ENCODE measurements around the gene SERTAD2. TPM values are rescaled to one million over a fixed set of nuclear protein-coding genes. Genes with fewer than 3 reads are reported as not detected.

Gene SERTAD2
- total RNA-seq, 1 experiment from 2014 or later = 73.8 TPM

DNA sequence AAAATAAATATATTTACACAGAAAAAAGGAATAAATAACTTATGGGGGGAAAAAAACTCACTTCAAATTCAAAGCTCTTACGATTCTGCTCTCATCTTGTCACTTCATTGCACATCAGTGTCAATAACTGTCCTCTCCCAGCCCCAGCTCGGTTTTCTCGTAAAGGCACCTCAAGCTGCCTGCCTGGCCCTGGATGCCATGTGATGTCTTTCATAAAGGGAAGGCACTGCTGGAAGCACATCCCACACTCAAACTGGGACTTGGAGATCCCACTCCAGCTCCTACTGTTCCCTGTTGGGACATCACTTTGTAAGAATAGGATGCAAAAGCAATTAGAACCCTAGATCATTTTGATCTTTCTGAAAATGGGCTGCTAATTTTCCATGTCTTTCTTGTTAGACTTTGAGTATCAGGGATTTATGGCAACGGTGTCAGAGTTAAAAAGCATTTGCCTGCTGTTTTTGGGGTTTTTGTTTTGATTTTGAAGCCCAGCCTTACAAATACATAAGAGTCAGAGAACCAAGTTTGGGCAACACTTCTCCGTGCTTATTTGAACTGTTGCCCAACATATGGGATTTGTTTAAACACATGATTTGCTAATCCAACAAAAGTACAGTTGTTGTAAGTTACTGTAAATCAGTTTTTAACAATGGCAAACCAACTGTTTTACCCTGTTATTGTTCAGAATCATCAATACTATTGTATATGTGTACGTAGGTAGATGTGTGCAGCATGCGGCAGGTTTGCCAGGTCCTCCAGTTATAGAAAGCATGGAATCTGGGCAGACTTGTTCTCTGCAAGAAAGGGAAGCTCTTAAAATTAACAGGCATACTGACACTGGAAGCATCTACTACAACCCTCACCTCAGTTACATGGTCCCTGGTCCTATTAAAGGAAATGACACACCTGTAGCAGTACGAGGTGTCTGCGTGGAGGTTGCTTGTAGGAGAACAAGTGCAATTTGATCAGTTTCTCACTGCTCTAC is 20.6 kb downstream of the SERTAD2 start:
- peaks cover 70% of the 10 kb centered on the region for H3K36me3 ChIP-seq (ENCODE audit: insufficient read depth, low read length)
- H3K27ac ChIP-seq (ENCODE audit: low read length) = no peak overlapping the region
- H3K9me2 ChIP-seq (replicated peaks; ENCODE audit: insufficient read depth, low read length) = no peaks in the 10 kb centered on the region
- no peak overlapping the region for H3K4me3 ChIP-seq (ENCODE audit: low read length)
- peaks cover 44% of the 10 kb centered on the region for H3K79me2 ChIP-seq (ENCODE audit: low read length)
- peaks cover 8% of the 10 kb centered on the region for H3K4me1 ChIP-seq (ENCODE audit: low read length)
- no peaks in the 10 kb centered on the region for H3K27me3 ChIP-seq (ENCODE audit: low read length)
- H3K9me3 ChIP-seq (ENCODE audit: low read length) = no peaks in the 10 kb centered on the region
- H3K9ac ChIP-seq (ENCODE audit: low read length) = no peak overlapping the region
- no peak overlapping the region for H2AFZ ChIP-seq (ENCODE audit: low read length)
- DNase-seq = no peak
- no peak overlapping the region for H3K4me2 ChIP-seq (ENCODE audit: low read depth, low read length, poor library complexity, severe bottlenecking)
- peaks cover 89% of the 10 kb centered on the region for H4K20me1 ChIP-seq (ENCODE audit: insufficient read depth, low read depth, low read length)

DNA sequence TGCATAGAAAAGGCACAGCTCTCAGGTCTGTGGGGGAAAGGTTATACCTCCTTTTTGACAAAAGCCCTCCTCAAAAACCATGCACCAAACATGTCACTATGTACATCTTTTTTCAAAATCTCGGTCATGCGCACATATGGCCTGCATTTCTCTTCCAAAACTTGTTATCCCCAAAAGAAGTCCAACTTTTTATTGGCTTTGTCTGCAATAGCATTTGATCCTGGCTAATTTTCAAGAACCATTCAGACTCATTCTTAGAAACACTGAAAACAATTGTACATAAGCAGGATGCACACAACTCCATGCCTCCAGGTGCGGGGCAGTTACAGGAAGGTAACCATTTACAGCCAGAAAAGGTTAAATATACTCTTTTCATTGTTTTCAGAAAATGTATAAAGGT is 21.9 kb downstream of the SERTAD2 start:
- Histone ChIP-seq H4K20me1 (ENCODE audit: insufficient read depth, low read depth, low read length) (peaks cover 75% of the 10 kb centered on the region), H3K36me3 (ENCODE audit: insufficient read depth, low read length) (peaks cover 56% of the 10 kb centered on the region), H3K27ac (ENCODE audit: low read length) (no peak overlapping the region), H3K9ac (ENCODE audit: low read length) (no peak overlapping the region), H3K4me1 (ENCODE audit: low read length) (no peaks in the 10 kb centered on the region), H3K4me3 (ENCODE audit: low read length) (no peak overlapping the region), H3K9me3 (ENCODE audit: low read length) (no peaks in the 10 kb centered on the region), H3K27me3 (ENCODE audit: low read length) (no peaks in the 10 kb centered on the region), H3K4me2 (ENCODE audit: low read depth, low read length, poor library complexity, severe bottlenecking) (no peak overlapping the region), H3K9me2 (replicated peaks; ENCODE audit: insufficient read depth, low read length) (no peaks in the 10 kb centered on the region), H2AFZ (ENCODE audit: low read length) (no peak overlapping the region), H3K79me2 (ENCODE audit: low read length) (peaks cover 30% of the 10 kb centered on the region)
- no peak for DNase-seq

DNA sequence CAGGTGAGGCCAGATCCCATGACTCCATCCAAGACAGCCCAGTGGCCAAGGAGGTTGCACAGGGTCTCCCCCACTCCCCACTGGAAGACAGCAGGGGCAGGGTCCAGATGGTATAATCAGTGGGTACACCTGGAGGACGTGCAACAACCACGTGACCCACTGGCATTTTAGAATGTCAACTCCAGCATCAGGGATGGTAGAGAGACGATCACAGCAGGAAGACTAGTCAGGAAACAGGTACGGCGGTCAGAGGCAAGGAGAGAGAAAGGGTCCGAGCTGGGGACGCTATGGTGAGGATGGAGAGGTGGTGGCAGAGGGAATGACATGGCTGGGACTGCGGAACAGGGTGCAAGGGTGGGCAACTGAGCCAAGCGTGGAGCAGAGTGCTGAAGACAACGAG is 23.0 kb downstream of the SERTAD2 start:
- H3K79me2 ChIP-seq (ENCODE audit: low read length) = peaks cover 20% of the 10 kb centered on the region
- no peaks in the 10 kb centered on the region for H3K9me2 ChIP-seq (replicated peaks; ENCODE audit: insufficient read depth, low read length)
- H2AFZ ChIP-seq (ENCODE audit: low read length) = no peak overlapping the region
- DNase-seq = no peak
- H3K27me3 ChIP-seq (ENCODE audit: low read length) = no peaks in the 10 kb centered on the region
- H3K27ac ChIP-seq (ENCODE audit: low read length) = no peak overlapping the region
- peaks cover 46% of the 10 kb centered on the region for H3K36me3 ChIP-seq (ENCODE audit: insufficient read depth, low read length)
- H3K4me2 ChIP-seq (ENCODE audit: low read depth, low read length, poor library complexity, severe bottlenecking) = no peak overlapping the region
- H3K9ac ChIP-seq (ENCODE audit: low read length) = no peak overlapping the region
- peaks cover 65% of the 10 kb centered on the region for H4K20me1 ChIP-seq (ENCODE audit: insufficient read depth, low read depth, low read length)
- no peaks in the 10 kb centered on the region for H3K9me3 ChIP-seq (ENCODE audit: low read length)
- no peak overlapping the region for H3K4me3 ChIP-seq (ENCODE audit: low read length)
- H3K4me1 ChIP-seq (ENCODE audit: low read length) = no peaks in the 10 kb centered on the region

DNA sequence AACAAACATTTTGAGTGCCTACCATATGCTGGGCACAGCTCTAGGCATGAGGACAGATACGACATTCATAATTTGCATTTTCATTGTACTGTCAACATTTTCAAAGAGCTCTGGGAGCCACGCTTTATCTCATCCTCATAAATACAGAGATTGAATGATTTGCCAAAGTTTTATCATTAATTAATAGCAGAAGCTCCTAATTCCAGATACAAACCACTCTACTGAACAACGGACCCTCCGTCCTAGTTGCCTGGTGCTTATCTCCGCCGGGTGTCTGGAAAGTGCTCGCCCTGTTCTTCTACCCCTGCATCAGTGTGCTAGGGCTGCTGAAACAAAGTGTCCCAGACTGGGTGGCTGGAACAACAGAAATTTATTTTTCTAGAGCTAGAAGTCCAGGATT is 23.8 kb downstream of the SERTAD2 start:
- Histone ChIP-seq H3K4me1 (ENCODE audit: low read length) (no peaks in the 10 kb centered on the region), H3K27me3 (ENCODE audit: low read length) (no peaks in the 10 kb centered on the region), H3K9me2 (replicated peaks; ENCODE audit: insufficient read depth, low read length) (no peaks in the 10 kb centered on the region), H3K79me2 (ENCODE audit: low read length) (peaks cover 13% of the 10 kb centered on the region), H2AFZ (ENCODE audit: low read length) (no peak overlapping the region), H3K27ac (ENCODE audit: low read length) (no peak overlapping the region), H3K4me3 (ENCODE audit: low read length) (no peak overlapping the region), H3K9ac (ENCODE audit: low read length) (no peak overlapping the region), H4K20me1 (ENCODE audit: insufficient read depth, low read depth, low read length) (peaks cover 58% of the 10 kb centered on the region), H3K9me3 (ENCODE audit: low read length) (no peaks in the 10 kb centered on the region), H3K36me3 (ENCODE audit: insufficient read depth, low read length) (peaks cover 38% of the 10 kb centered on the region), H3K4me2 (ENCODE audit: low read depth, low read length, poor library complexity, severe bottlenecking) (no peak overlapping the region)
- DNase-seq = no peak

DNA sequence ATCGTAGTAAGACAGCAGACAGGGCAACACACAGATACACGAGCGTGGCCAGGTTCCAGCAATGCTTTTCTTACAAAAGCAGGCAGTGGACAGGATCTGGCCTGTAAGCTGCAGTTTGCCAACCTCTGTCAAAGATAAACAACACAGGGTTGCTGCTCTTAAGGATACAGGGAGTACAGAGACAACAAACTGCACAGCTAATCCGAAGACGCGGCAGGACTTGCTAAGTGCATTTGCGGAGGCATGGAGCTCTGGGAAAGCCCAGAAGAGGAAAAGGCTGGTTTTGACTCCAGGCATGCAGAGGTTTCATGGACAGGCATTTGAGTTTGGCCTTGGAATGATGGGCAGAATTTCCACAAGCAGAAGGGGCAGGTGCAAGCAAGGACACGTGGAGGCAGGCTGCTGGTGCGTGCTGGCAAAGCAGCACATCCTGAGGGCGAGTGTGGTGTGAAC is 24.4 kb downstream of the SERTAD2 start:
- Histone ChIP-seq H3K79me2 (ENCODE audit: low read length) (peaks cover 9% of the 10 kb centered on the region), H3K27ac (ENCODE audit: low read length) (no peak overlapping the region), H2AFZ (ENCODE audit: low read length) (no peak overlapping the region), H3K9me2 (replicated peaks; ENCODE audit: insufficient read depth, low read length) (no peaks in the 10 kb centered on the region), H3K4me2 (ENCODE audit: low read depth, low read length, poor library complexity, severe bottlenecking) (no peak overlapping the region), H3K4me1 (ENCODE audit: low read length) (no peaks in the 10 kb centered on the region), H3K4me3 (ENCODE audit: low read length) (no peak overlapping the region), H3K9ac (ENCODE audit: low read length) (no peak overlapping the region), H3K27me3 (ENCODE audit: low read length) (no peaks in the 10 kb centered on the region), H3K36me3 (ENCODE audit: insufficient read depth, low read length) (peaks cover 33% of the 10 kb centered on the region), H3K9me3 (ENCODE audit: low read length) (no peaks in the 10 kb centered on the region), H4K20me1 (ENCODE audit: insufficient read depth, low read depth, low read length) (peaks cover 53% of the 10 kb centered on the region)
- DNase-seq = no peak

DNA sequence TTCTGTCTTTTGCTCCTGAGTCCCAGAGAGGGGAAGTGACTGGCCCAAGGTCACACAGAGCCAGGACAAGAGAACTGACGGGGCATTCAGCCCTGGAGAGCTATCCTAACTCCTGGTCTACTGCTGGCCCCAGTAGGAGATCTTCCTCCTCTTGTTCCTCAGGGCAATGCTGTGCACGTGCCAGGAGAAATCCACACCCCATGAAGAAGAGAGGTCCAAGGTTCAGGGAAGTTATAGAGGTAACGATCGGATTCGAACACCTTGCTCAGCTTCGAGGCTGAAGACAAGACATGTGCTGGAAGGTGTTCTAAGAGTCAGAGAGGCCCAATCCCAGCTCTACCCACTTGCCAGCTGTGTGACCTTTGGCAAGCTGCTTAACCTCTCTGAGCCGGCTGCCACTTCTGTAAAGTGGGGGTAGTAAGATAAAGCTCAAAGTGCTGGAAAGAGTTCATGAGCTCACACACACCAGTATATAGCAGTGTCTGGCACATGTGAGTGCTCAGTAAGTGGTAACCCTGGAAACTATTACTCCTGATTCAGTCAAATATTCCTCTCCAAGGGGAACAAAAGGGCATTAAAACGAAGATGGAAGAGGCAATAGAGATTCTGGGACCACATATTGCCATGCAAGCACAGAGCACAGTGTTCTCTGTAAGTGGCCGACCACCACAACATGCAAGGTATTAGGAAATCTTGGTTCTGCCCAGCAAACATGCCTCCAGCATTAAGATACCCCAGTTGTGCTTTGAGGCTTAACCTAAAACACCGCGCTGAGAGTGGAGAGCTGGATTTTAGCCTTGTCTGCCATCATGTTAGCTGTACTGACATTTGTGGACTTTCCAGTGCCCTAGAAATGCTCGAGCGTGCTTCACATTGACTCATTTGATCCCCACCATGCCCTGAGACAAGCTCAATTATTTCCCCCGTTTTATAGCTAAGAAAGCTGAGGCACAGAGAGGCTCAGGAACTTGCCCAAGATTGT is 25.6 kb downstream of the SERTAD2 start:
- Histone ChIP-seq H3K4me3 (ENCODE audit: low read length) (no peak overlapping the region), H3K27ac (ENCODE audit: low read length) (no peak overlapping the region), H3K36me3 (ENCODE audit: insufficient read depth, low read length) (peaks cover 23% of the 10 kb centered on the region), H3K79me2 (ENCODE audit: low read length) (peaks cover 3% of the 10 kb centered on the region; the same call in 1 of the 2 replicates), H2AFZ (ENCODE audit: low read length) (no peak overlapping the region), H3K4me1 (ENCODE audit: low read length) (no peaks in the 10 kb centered on the region), H3K27me3 (ENCODE audit: low read length) (no peaks in the 10 kb centered on the region), H4K20me1 (ENCODE audit: insufficient read depth, low read depth, low read length) (peaks cover 42% of the 10 kb centered on the region), H3K4me2 (ENCODE audit: low read depth, low read length, poor library complexity, severe bottlenecking) (no peak overlapping the region), H3K9me3 (ENCODE audit: low read length) (no peaks in the 10 kb centered on the region), H3K9ac (ENCODE audit: low read length) (no peak overlapping the region), H3K9me2 (replicated peaks; ENCODE audit: insufficient read depth, low read length) (no peaks in the 10 kb centered on the region)
- DNase-seq = no peak

DNA sequence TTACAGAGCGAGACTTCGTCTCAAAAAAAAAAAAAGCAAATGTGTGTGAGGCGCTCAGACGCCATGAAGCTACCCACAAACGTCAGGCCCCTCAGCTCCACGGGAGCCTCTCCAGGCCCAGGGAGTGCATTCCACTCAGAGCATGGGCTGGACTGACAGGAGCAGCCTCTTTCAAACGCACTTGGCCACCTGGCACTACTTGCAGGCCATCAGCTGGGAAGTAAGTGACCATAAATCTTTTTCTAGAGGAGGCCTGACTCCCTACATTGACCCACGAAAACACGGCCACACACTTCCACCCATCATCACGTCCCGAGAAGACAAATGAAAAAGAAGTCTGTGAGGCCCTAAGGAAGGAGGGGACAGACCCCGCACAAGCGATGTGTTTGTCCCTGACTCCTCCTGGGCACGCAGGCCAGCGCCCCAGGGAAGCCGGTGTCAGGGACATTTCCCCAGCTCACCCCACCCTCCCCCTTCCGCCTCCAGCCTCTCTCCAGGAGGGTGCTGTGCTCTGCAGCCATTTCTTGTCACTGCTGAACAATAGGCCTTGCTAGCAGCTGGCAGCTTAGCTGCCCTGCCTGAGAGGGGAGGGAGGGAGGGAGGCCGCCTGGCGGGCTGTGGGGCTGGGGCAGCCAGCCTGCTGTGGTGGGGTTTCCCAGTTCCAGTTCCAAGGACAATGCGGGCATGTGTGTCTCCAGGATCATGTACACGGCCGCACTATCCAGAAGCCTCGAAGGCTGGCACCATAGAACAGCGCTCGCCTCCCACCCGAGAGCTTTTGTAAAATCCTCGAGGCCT is 26.6 kb downstream of the SERTAD2 start:
- no peak overlapping the region for H2AFZ ChIP-seq (ENCODE audit: low read length)
- no peak overlapping the region for H3K4me3 ChIP-seq (ENCODE audit: low read length)
- no peaks in the 10 kb centered on the region for H3K27me3 ChIP-seq (ENCODE audit: low read length)
- DNase-seq = no peak
- peaks cover 32% of the 10 kb centered on the region for H4K20me1 ChIP-seq (ENCODE audit: insufficient read depth, low read depth, low read length)
- no peak overlapping the region for H3K9ac ChIP-seq (ENCODE audit: low read length)
- no peaks in the 10 kb centered on the region for H3K4me1 ChIP-seq (ENCODE audit: low read length)
- H3K27ac ChIP-seq (ENCODE audit: low read length) = no peak overlapping the region
- no peak overlapping the region for H3K4me2 ChIP-seq (ENCODE audit: low read depth, low read length, poor library complexity, severe bottlenecking)
- no peaks in the 10 kb centered on the region for H3K9me3 ChIP-seq (ENCODE audit: low read length)
- no peaks in the 10 kb centered on the region for H3K9me2 ChIP-seq (replicated peaks; ENCODE audit: insufficient read depth, low read length)
- peaks cover 14% of the 10 kb centered on the region; the same call in 1 of the 2 replicates for H3K36me3 ChIP-seq (ENCODE audit: insufficient read depth, low read length)
- H3K79me2 ChIP-seq (ENCODE audit: low read length) = no peaks in the 10 kb centered on the region

Data from Karpas-422 (cell line).